ENCODE data around the gene OR2T2.
"Not testable (repeated sequence)": the region's sequence is repeated elsewhere in the genome, so short reads cannot be mapped to it uniquely, and the experiment has no call there.

GRCh38 chr1:248488289-248488688, 42.9 kb downstream of the OR2T2 start, which contains the start of gene OR2T5:
- TF ChIP-seq POLR2AphosphoS5 (IDR thresholded peaks at IDR 0.05; ENCODE audit: low read depth); CTCF (IDR thresholded peaks at IDR 0.05; ENCODE audit: insufficient read depth, low read length); GABPA (IDR thresholded peaks at IDR 0.05; ENCODE audit: low read depth); REST (IDR thresholded peaks at IDR 0.05; ENCODE audit: insufficient replicate concordance, low read depth); SPI1 (IDR thresholded peaks at IDR 0.05; ENCODE audit: borderline replicate concordance, low read depth): not testable (repeated sequence)
